H1 (cell line): ENCODE results near the gene TTC38. TPM values are rescaled to one million over a fixed set of nuclear protein-coding genes. Genes with fewer than 3 reads are reported as not detected.
A peak's percentile ranks its signal among the peaks of the same experiment; 100 is the strongest.

Experiments
- CTCF ChIA-PET: fragments of 300-600 bp; sonication (Branson Sonifier 250); formaldehyde crosslinking; loops from one replicate; lab custom pipeline; 2021; ENCODE audit not compliant: partially characterized antibody; lab: Charles Lee
- POLR2A ChIA-PET: fragments of 300-600 bp; sonication (Branson Sonifier 250); formaldehyde crosslinking; loops from one replicate; lab custom pipeline; 2021; ENCODE audit warnings: inconsistent platforms; ENCODE audit not compliant: partially characterized antibody; lab: Charles Lee
- DNase-seq, 2 experiments: peaks; one replicate each; pipeline versions ENCODE4 v3.0.0 to v3.0.0-alpha.2; 2010 to 2022; ENCODE audit warnings: low spot score in 2 of 2, low read depth in 1 of 2, mixed read lengths in 1 of 2
- FAIRE-seq: peaks from 2 replicates; lab custom pipeline; 2011; peaks lifted over from hg19 to GRCh38; lab: Jason Lieb, UNC
- H2AFZ ChIP-seq: 2 replicates; pipeline ENCODE4 v1.8.1; 2012; ENCODE audit warnings: low read length, inconsistent platforms
- H2AK5ac ChIP-seq: 2 replicates; pipeline ENCODE4 v1.6.1; 2013; ENCODE audit warnings: low read depth, low read length
- H2BK120ac ChIP-seq: replicated peaks from 2 replicates; pipeline ENCODE3; 2013; ENCODE audit warnings: low read depth, low read length, inconsistent platforms
- H2BK12ac ChIP-seq: 2 replicates; pipeline ENCODE4 v1.6.1; 2013; ENCODE audit warnings: low read depth, low read length
- H2BK15ac ChIP-seq: 2 replicates; pipeline ENCODE4 v1.6.1; 2013; ENCODE audit warnings: low read length
- H2BK20ac ChIP-seq: 2 replicates; pipeline ENCODE4 v1.6.1; 2013; ENCODE audit warnings: low read length
- H2BK5ac ChIP-seq: 2 replicates; pipeline ENCODE4 v1.6.1; 2013; ENCODE audit warnings: low read depth, low read length
- H3K14ac ChIP-seq: 2 replicates; pipeline ENCODE4 v1.6.1; 2013; ENCODE audit warnings: inconsistent platforms; ENCODE audit not compliant: insufficient read length
- H3K18ac ChIP-seq: 2 replicates; pipeline ENCODE4 v1.6.1; 2013; ENCODE audit warnings: low read length; ENCODE audit errors: extremely low read depth
- H3K23ac ChIP-seq: 2 replicates; pipeline ENCODE4 v1.6.1; 2013; ENCODE audit warnings: inconsistent platforms; ENCODE audit not compliant: insufficient read length
- H3K23me2 ChIP-seq: 2 replicates; pipeline ENCODE4 v1.6.1; 2013; ENCODE audit warnings: low read depth, low read length
- H3K27ac ChIP-seq: 2 replicates; pipeline ENCODE4 v1.6.1; 2011; ENCODE audit warnings: low read depth, low read length, inconsistent platforms
- H3K27me3 ChIP-seq, 4 experiments: replicated peaks in 1 of 4; 1 replicate in 1 of 4; 2 replicates in 3 of 4; pipeline versions ENCODE4 v1.6.1 to v1.8.1; 2011 to 2013; ENCODE audit warnings: low read length in 3 of 4, mild to moderate bottlenecking in 3 of 4, inconsistent platforms in 2 of 4, mixed read lengths in 2 of 4, moderate library complexity in 1 of 4; ENCODE audit not compliant: control insufficient read depth in 3 of 4, insufficient read depth in 3 of 4; ENCODE audit errors: extremely low read depth in 1 of 4
- H3K36me3 ChIP-seq, 4 experiments: 2 replicates each; pipeline versions ENCODE4 v1.6.1 to v1.8.1; 2011 to 2013; ENCODE audit warnings: mild to moderate bottlenecking in 4 of 4, low read length in 3 of 4, moderate library complexity in 2 of 4, control low read depth in 1 of 4, inconsistent platforms in 1 of 4; ENCODE audit not compliant: insufficient read depth in 4 of 4, control insufficient read depth in 2 of 4
- H3K4ac ChIP-seq: replicated peaks from 2 replicates; pipeline ENCODE3; 2013; ENCODE audit warnings: low read length, low read depth, mixed read lengths, inconsistent platforms; ENCODE audit not compliant: insufficient read length
- H3K4me1 ChIP-seq, 4 experiments: replicated peaks in 1 of 4; 1 replicate in 1 of 4; 2 replicates in 3 of 4; pipeline versions ENCODE4 v1.6.1 to v1.8.1; 2011 to 2013; ENCODE audit warnings: low read length in 3 of 4, inconsistent platforms in 2 of 4, mixed read lengths in 1 of 4; ENCODE audit not compliant: insufficient read depth in 4 of 4, control insufficient read depth in 3 of 4
- H3K4me2 ChIP-seq, 2 experiments: 2 replicates each; pipeline versions ENCODE4 v1.6.1 to v1.8.1; 2011 to 2013; ENCODE audit warnings: low read depth in 2 of 2, low read length in 2 of 2, control low read depth in 1 of 2, inconsistent platforms in 1 of 2, mild to moderate bottlenecking in 1 of 2; ENCODE audit not compliant: insufficient read depth in 1 of 2
- H3K4me3 ChIP-seq, 4 experiments: fragments of 200-600, 300-600 bp in 1 of 4; sonication (generic), shearing (Covaris generic), sonication (Bioruptor Twin) in 1 of 4; 2 replicates each; pipeline versions ENCODE4 v1.5.1 to v1.8.1; 2011 to 2016; ENCODE audit warnings: low read length in 4 of 4, low read depth in 3 of 4, control low read depth in 2 of 4, inconsistent platforms in 2 of 4, mild to moderate bottlenecking in 2 of 4, mixed read lengths in 1 of 4, moderate library complexity in 1 of 4; ENCODE audit not compliant: insufficient read depth in 2 of 4; ENCODE audit errors: extremely low read depth in 1 of 4
- H3K56ac ChIP-seq: replicated peaks from 2 replicates; pipeline ENCODE3; 2013; ENCODE audit warnings: low read depth, mild to moderate bottlenecking, mixed read lengths, low read length, inconsistent platforms; ENCODE audit not compliant: insufficient read length
- H3K79me1 ChIP-seq: 2 replicates; pipeline ENCODE4 v1.6.1; 2013; ENCODE audit warnings: low read depth, low read length, control low read depth
- H3K79me2 ChIP-seq, 2 experiments: 2 replicates each; pipeline versions ENCODE4 v1.6.1 to v1.8.1; 2012 to 2013; ENCODE audit warnings: low read length in 2 of 2, mild to moderate bottlenecking in 2 of 2, inconsistent platforms in 1 of 2; ENCODE audit not compliant: insufficient read depth in 2 of 2, control insufficient read depth in 1 of 2
- H3K9ac ChIP-seq, 4 experiments: replicated peaks in 1 of 4; 1 replicate in 1 of 4; 2 replicates in 3 of 4; pipeline versions ENCODE4 v1.6.1 to v1.8.1; 2011 to 2013; ENCODE audit warnings: low read depth in 3 of 4, low read length in 3 of 4, control low read depth in 2 of 4, mild to moderate bottlenecking in 2 of 4, moderate library complexity in 2 of 4, inconsistent platforms in 1 of 4; ENCODE audit errors: extremely low read depth in 1 of 4
- H3K9me3 ChIP-seq, 2 experiments: 2 replicates each; pipeline versions ENCODE4 v1.6.1 to v1.8.1; 2012 to 2013; ENCODE audit warnings: mild to moderate bottlenecking in 2 of 2, moderate library complexity in 2 of 2, control low read depth in 1 of 2, inconsistent platforms in 1 of 2, low read depth in 1 of 2, low read length in 1 of 2, mixed read lengths in 1 of 2; ENCODE audit not compliant: insufficient read depth in 2 of 2
- H4K20me1 ChIP-seq, 2 experiments: replicated peaks in 1 of 2; 2 replicates each; pipeline versions ENCODE3 to v1.8.1; 2011 to 2013; ENCODE audit warnings: inconsistent platforms in 2 of 2, low read length in 2 of 2, mild to moderate bottlenecking in 1 of 2; ENCODE audit not compliant: insufficient read depth in 2 of 2, control insufficient read depth in 1 of 2
- H4K5ac ChIP-seq: 2 replicates; pipeline ENCODE4 v1.6.1; 2013; ENCODE audit warnings: low read length, low read depth, mixed read lengths, inconsistent platforms; ENCODE audit not compliant: insufficient read length
- H4K8ac ChIP-seq: 2 replicates; pipeline ENCODE4 v1.8.0; 2013; ENCODE audit warnings: mild to moderate bottlenecking, moderate library complexity, low read length, inconsistent platforms; ENCODE audit not compliant: insufficient read depth; ENCODE audit errors: extremely low read depth
- H4K91ac ChIP-seq: replicated peaks from 2 replicates; pipeline ENCODE3; 2013; ENCODE audit warnings: low read length, mixed read lengths, inconsistent platforms; ENCODE audit not compliant: insufficient read length
- GABPA ChIP-seq: IDR thresholded peaks from 2 replicates; pipeline ENCODE4 v1.6.1; 2011; ENCODE audit warnings: mild to moderate bottlenecking, low read length, moderate library complexity, borderline replicate concordance; ENCODE audit not compliant: insufficient read depth
- JUN ChIP-seq: IDR thresholded peaks from 2 replicates; pipeline ENCODE4 v1.6.1; 2011; ENCODE audit warnings: low read depth, mild to moderate bottlenecking, improper control_type of control experiment, low read length
- KDM5A ChIP-seq: fragments of 200-600 bp; IDR thresholded peaks from 2 replicates; pipeline ENCODE4 v1.7.1; 2012; ENCODE audit warnings: mild to moderate bottlenecking, low read length, inconsistent platforms, mixed read lengths
- PHF8 ChIP-seq: fragments of 200-600 bp; sonication (generic); conservative IDR thresholded peaks from 2 replicates; pipeline ENCODE4 v1.7.1; 2012; ENCODE audit warnings: low read depth, mild to moderate bottlenecking, inconsistent platforms, low read length, moderate library complexity
- POLR2A ChIP-seq, 2 experiments: IDR thresholded peaks; 1 replicate in 1 of 2; 2 replicates in 1 of 2; pipeline ENCODE4 v1.6.1; 2011; ENCODE audit warnings: low read depth in 2 of 2, low read length in 2 of 2, mild to moderate bottlenecking in 2 of 2; ENCODE audit errors: control extremely low read depth in 1 of 2
- POLR2AphosphoS5 ChIP-seq: IDR thresholded peaks from 2 replicates; pipeline ENCODE4 v1.6.1; 2011; ENCODE audit warnings: low read depth, low read length
- SIRT6 ChIP-seq: IDR thresholded peaks from one replicate; pipeline ENCODE4 v1.7.1; 2012; ENCODE audit warnings: low read length, inconsistent platforms
- SIX5 ChIP-seq: IDR thresholded peaks from 2 replicates; pipeline ENCODE4 v1.6.1; 2011; ENCODE audit warnings: mild to moderate bottlenecking, low read depth, low read length
- SP4 ChIP-seq: IDR thresholded peaks from 2 replicates; pipeline ENCODE4 v1.6.1; 2012; ENCODE audit warnings: low read length, inconsistent platforms
- TBP ChIP-seq: IDR thresholded peaks from 2 replicates; pipeline ENCODE4 v1.6.1; 2011; ENCODE audit warnings: low read depth, low read length, improper control_type of control experiment
- WGBS, 2 experiments: shearing (Covaris generic) in 1 of 2; methylation state at CpG; one replicate each; pipeline versions ENCODE4 v1.1.6 to v1.1.7; 2013 to 2015; ENCODE audit warnings: low lambda C conversion rate in 2 of 2, mixed read lengths in 2 of 2, inconsistent platforms in 1 of 2, low coverage in 1 of 2, missing lambda C conversion rate in 1 of 2; ENCODE audit not compliant: insufficient replicate concordance in 2 of 2, insufficient coverage in 1 of 2, insufficient read length in 1 of 2; ENCODE audit errors: extremely low coverage in 1 of 2, missing lambda C conversion rate in 1 of 2; 5-methylcytosine and 5-hydroxymethylcytosine counted together
- polyA plus RNA-seq, 7 experiments: library from polyadenylated mRNA; depleted of rRNA in 3 of 7; stranded (reverse) in 5 of 7; unstranded in 2 of 7; fragments of >200 nt in 5 of 7; fragments of 200-250 nt in 2 of 7; gene quantifications; 1 replicate in 5 of 7; 2 replicates in 1 of 7; 4 replicates in 1 of 7; pipeline versions ENCODE4 v1.2.1 to v1.2.3, GENCODE V29; 2011 to 2013; ENCODE audit warnings: missing spikeins in 2 of 7, mixed read lengths in 2 of 7
- total RNA-seq: library from RNA; stranded (reverse); fragmentation: NEBNext Ultra II Directional; extraction: Animal tissue kit (Norgen Biotek cat#: 25700); gene quantifications from 2 replicates; pipeline ENCODE4 v1.2.1, GENCODE V29; 2021
- TF ChIP-seq, protein P1 (sequence below): IDR thresholded peaks from 2 replicates; pipeline ENCODE4 v1.6.1; 2012; ENCODE audit warnings: inconsistent platforms

TTC38 gene
- total and polyA plus RNA-seq, 2 of the 8 experiments (the other 6 are each of a cell fraction or from before 2014, with no cell fraction given): 25.3 to 34.8 TPM

DNA sequence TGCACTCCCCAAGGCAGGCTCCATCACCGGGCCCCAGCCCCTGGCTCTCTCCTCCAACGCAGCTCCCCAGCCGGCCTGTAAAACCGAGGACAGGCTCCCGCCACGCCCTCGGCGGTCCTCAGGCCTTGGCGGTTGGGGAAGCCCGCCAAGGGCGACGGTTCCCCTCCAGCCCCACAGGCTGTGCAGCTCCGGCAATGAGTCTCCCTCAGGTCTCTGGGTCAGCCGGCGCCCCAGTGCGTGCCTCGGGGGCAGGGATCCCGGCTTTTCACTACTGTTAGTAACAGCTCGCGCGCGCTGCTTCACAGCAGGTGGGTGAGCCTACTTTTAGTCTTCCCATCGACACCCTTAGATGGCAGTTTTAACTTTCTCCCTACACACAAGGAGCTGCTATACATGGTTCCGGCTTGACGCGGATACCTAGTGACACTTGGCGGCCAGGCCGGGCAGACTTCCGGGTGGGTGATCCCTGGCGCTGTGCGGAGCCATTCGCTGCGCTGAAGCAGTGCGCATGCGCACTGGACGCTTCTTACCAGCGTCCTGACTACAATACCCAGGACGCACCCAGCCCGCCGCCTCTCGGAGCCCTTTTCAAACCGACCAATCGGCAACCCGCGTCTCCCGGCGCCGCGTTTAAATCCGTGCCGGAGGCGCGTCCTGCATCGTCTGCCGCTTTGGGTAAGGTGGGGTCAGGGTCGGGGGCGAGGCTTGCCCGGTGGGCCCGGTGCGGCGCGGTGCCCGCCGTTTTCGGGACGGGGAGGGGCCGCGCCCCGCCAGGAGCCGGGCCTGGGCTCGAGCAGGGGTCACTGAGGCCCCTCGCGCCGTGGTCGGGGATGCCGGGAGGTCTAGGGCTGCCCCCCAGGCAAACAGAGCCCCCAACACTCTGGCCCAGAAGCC is 28.7 kb downstream of the TTC38 start, which contains the start of gene GTSE1:
GTSE1 (plus strand) TSS at position 614 of the 894 bp plus-strand sequence. CDS start 531 bp downstream, outside the sequence.
- FAIRE-seq (peak; percentile 60), DNase-seq (peak; percentile 93 to 96)
- peaks cover 14% of the 10 kb centered on the region for H3K23me2 ChIP-seq
- H3K9me3 ChIP-seq: no peaks in the 10 kb centered on the region
- no peaks in the 10 kb centered on the region for H3K79me2 ChIP-seq
- H4K91ac ChIP-seq: peak within 1 kb of the TSS; percentile 55
- H3K23ac ChIP-seq: no peak within 1 kb of the TSS
- peak within 1 kb of the TSS; percentile 60; the same call in 1 of the 2 replicates for H3K18ac ChIP-seq
- peak within 1 kb of the TSS; percentile 60 to 87 (median 76) for H3K4me3 ChIP-seq
- peak within 1 kb of the TSS; percentile 90 for H4K8ac ChIP-seq
- 0 out of 2 replicates have a peak within 1 kb of the TSS, but pooled peaks have one; percentile 29 for H2BK15ac ChIP-seq
- H4K20me1 ChIP-seq: peaks cover 4 to 6% of the 10 kb centered on the region in 2 experiments
- H3K14ac ChIP-seq: no peak within 1 kb of the TSS
- H2BK20ac ChIP-seq: no peak within 1 kb of the TSS
- H3K4ac ChIP-seq: peak within 1 kb of the TSS; percentile 78
- H2BK120ac ChIP-seq: no peak within 1 kb of the TSS
- peak within 1 kb of the TSS in 3 of 4 experiments; percentile 42 to 51 (median 49); a peak in 5 of 7 replicates for H3K9ac ChIP-seq
- no peak within 1 kb of the TSS; the same call in 1 of the 2 replicates for H3K27ac ChIP-seq
- CTCF ChIA-PET: interaction anchor here (1.0 to 1.6 kb wide), 4 partner anchors 33 to 302 kb away, joined by 3 to 5 read pairs (median 4); partner anchors contain the start of gene PKDREJ
- 2% methylated on average over 60 of the region's 76 CpGs; no CpG with 5 or more reads in 1 of the 2 experiments for WGBS, 2 experiments
- peak within 1 kb of the TSS; percentile 66 for H2BK5ac ChIP-seq
- H2BK12ac ChIP-seq: no peak within 1 kb of the TSS
- POLR2A ChIA-PET: interaction anchor here (0.7 to 2.2 kb wide), 13 partner anchors 8 to 175 kb away, joined by 3 to 10 read pairs (median 4); partner anchors contain the start of genes TRMU and TTC38
- peak within 1 kb of the TSS; percentile 87 to 96 for H3K4me2 ChIP-seq
- peaks cover 4 to 11% (median 5%) of the 10 kb centered on the region in 4 experiments; a peak in 4 of 7 replicates for H3K4me1 ChIP-seq
- H4K5ac ChIP-seq: peak within 1 kb of the TSS; percentile 83
- no peaks in the 10 kb centered on the region for H3K27me3 ChIP-seq
- no peak within 1 kb of the TSS for H2AK5ac ChIP-seq
- peaks cover 8 to 25% (median 17%) of the 10 kb centered on the region in 4 experiments; a peak in 7 of 8 replicates for H3K36me3 ChIP-seq
- H2AFZ ChIP-seq: peak within 1 kb of the TSS; percentile 56
- H3K79me1 ChIP-seq: peaks cover 4% of the 10 kb centered on the region; the same call in 1 of the 2 replicates
- peak within 1 kb of the TSS; percentile 69 for H3K56ac ChIP-seq
- TF ChIP-seq TBP (peak; percentile 47; the same call in 1 of the 2 replicates), GABPA (no peak), PHF8 (no peak; the same call in none of the 2 replicates), JUN (no peak), KDM5A (0 out of 2 replicates have a peak, but pooled peaks have one; percentile 21), POLR2A (IDR thresholded peaks at IDR 0.05; ENCODE audit: control extremely low read depth in 1 of 2, low read depth in 2 of 2, low read length in 2 of 2) (no peak), SIX5 (peak; percentile 30; the same call in 1 of the 2 replicates), SIRT6 (no peak), POLR2AphosphoS5 (no peak), SP4 (no peak)
- TF ChIP-seq, protein P1, sequence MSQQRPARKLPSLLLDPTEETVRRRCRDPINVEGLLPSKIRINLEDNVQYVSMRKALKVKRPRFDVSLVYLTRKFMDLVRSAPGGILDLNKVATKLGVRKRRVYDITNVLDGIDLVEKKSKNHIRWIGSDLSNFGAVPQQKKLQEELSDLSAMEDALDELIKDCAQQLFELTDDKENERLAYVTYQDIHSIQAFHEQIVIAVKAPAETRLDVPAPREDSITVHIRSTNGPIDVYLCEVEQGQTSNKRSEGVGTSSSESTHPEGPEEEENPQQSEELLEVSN: no peak
